Left lung (tissue), 10 donors: ENCODE measurements around the gene CRHR2. TPM values are rescaled to one million over a fixed set of nuclear protein-coding genes. Genes with fewer than 3 reads are reported as not detected.

Experiments
- ATAC-seq: fragments of 200-7000 bp; cut with Tn5 transposase; one replicate; pipeline ENCODE4 v1.9.1; 2020; ENCODE audit warnings: moderate library complexity
- DNase-seq, 4 donors: peaks; one replicate each; pipeline ENCODE4 v3.0.0-alpha.2; 2013 to 2020
- H3K27ac ChIP-seq, 2 donors: fragments of 200-600 bp; sonication (generic) in 1 of 2; one replicate each; pipeline versions ENCODE4 v1.5.0 to v1.8.0; 2020 to 2021
- H3K27me3 ChIP-seq, 2 donors: fragments of 200-600 bp; sonication (generic) in 1 of 2; one replicate each; pipeline versions ENCODE4 v1.5.0 to v1.8.0; 2020 to 2021
- H3K36me3 ChIP-seq, 2 donors: fragments of 200-600 bp; sonication (generic) in 1 of 2; one replicate each; pipeline versions ENCODE4 v1.5.0 to v1.8.0; 2020 to 2021
- H3K4me1 ChIP-seq, 2 donors: fragments of 200-600 bp; one replicate each; pipeline ENCODE4 v1.8.0; 2021
- H3K4me3 ChIP-seq, 2 donors: fragments of 200-600 bp; sonication (generic) in 1 of 2; one replicate each; pipeline versions ENCODE4 v1.5.0 to v1.8.0; 2020 to 2021; ENCODE audit warnings: mild to moderate bottlenecking in 1 of 2
- H3K9me3 ChIP-seq, 2 donors: fragments of 200-600 bp; sonication (generic) in 1 of 2; one replicate each; pipeline versions ENCODE4 v1.5.0 to v1.8.0; 2020 to 2021
- CTCF ChIP-seq, 2 donors: fragments of 200-600 bp; sonication (generic) in 1 of 2; IDR thresholded peaks; one replicate each; pipeline versions ENCODE4 v1.5.0 to v1.8.0; 2021; ENCODE audit warnings: antibody characterized with exemption in 2 of 2
- intact Hi-C, 2 donors: fragments of 100-400 bp; cut with DNase I; formaldehyde crosslinking; loops; one replicate each; pipeline versions ENCODE4 v1.11.2 to v1.14.2; 2022
- polyA plus RNA-seq, 6 donors: library from polyadenylated mRNA; unstranded; fragments of 120-200 nt; gene quantifications; one replicate each; pipeline ENCODE4 v1.2.1, GENCODE V29; 2013; ENCODE audit not compliant: insufficient read length in 6 of 6
- total RNA-seq, 2 donors: library from RNA; stranded (reverse); fragmentation: NEBNext Ultra II Directional; extraction: Animal tissue kit (Norgen Biotek cat#: 25700); gene quantifications; one replicate each; pipeline ENCODE4 v1.2.1, GENCODE V29; 2021
- donor health status: DM: no; HTN: yes; CAD: no.
- donor health status: DM: no; HTN: no; CAD: no.

Gene CRHR2
- total and polyA plus RNA-seq, 8 donors, result 0.15 to 0.41 (median 0.24) TPM; not detected in 1

GRCh38 chr7:30648744-30649540 is 33.3 kb downstream of the CRHR2 start:
- Histone ChIP-seq H3K4me1 (no peaks in the 10 kb centered on the region), H3K36me3 (peaks cover 0 to 22% of the 10 kb centered on the region in 2 donors), H3K9me3 (no peaks in the 10 kb centered on the region), H3K4me3 (no peak overlapping the region), H3K27ac (no peak overlapping the region), H3K27me3 (no peaks in the 10 kb centered on the region)
- ATAC-seq (no peak), DNase-seq (no peak)
- intact Hi-C loops, result no loop called here
- TF ChIP-seq CTCF (IDR thresholded peaks at IDR 0.05), result no peak

- DNase-seq (no peak), ATAC-seq (no peak)
- intact Hi-C loops, result no loop called here
- Histone ChIP-seq H3K9me3 (no peaks in the 10 kb centered on the region), H3K27ac (no peak overlapping the region), H3K36me3 (peaks cover 0 to 32% of the 10 kb centered on the region in 2 donors), H3K4me1 (no peaks in the 10 kb centered on the region), H3K27me3 (no peaks in the 10 kb centered on the region), H3K4me3 (no peak overlapping the region)
- TF ChIP-seq CTCF (IDR thresholded peaks at IDR 0.05), result no peak
Measured at GRCh38 chr7:30647589-30648364, 34.5 kb downstream of the CRHR2 start.

- Histone ChIP-seq H3K36me3 (peaks cover 0 to 36% of the 10 kb centered on the region in 2 donors), H3K4me1 (no peaks in the 10 kb centered on the region), H3K9me3 (no peaks in the 10 kb centered on the region), H3K27me3 (no peaks in the 10 kb centered on the region), H3K27ac (no peak overlapping the region), H3K4me3 (no peak overlapping the region)
- DNase-seq (no peak), ATAC-seq (no peak)
- intact Hi-C loops, result no loop called here
- TF ChIP-seq CTCF (IDR thresholded peaks at IDR 0.05), result no peak
Measured at GRCh38 chr7:30646154-30646553, 36.1 kb downstream of the CRHR2 start.

- peaks cover 0 to 36% of the 10 kb centered on the region in 2 donors for H3K36me3 ChIP-seq
- no peak for DNase-seq
- H3K9me3 ChIP-seq, result no peaks in the 10 kb centered on the region
- no peak overlapping the region for H3K27ac ChIP-seq
- no peaks in the 10 kb centered on the region for H3K27me3 ChIP-seq
- ATAC-seq, result no peak
- H3K4me3 ChIP-seq, result no peak overlapping the region
- no peak for TF ChIP-seq CTCF (IDR thresholded peaks at IDR 0.05)
- H3K4me1 ChIP-seq, result no peaks in the 10 kb centered on the region
- intact Hi-C loops, result no loop called here
Measured at GRCh38 chr7:30645661-30646060, 36.6 kb downstream of the CRHR2 start.

GRCh38 chr7:30644286-30644955 is 37.8 kb downstream of the CRHR2 start:
- intact Hi-C loops, result no loop called here
- Histone ChIP-seq H3K36me3 (peaks cover 0 to 36% of the 10 kb centered on the region in 2 donors), H3K4me1 (no peaks in the 10 kb centered on the region), H3K4me3 (no peak overlapping the region), H3K27me3 (no peaks in the 10 kb centered on the region), H3K27ac (no peak overlapping the region), H3K9me3 (no peaks in the 10 kb centered on the region)
- no peak for ATAC-seq
- DNase-seq, result no peak
- no peak for TF ChIP-seq CTCF (IDR thresholded peaks at IDR 0.05)
